Measurements from ENCODE around the gene PTPRN2. TPM values are rescaled to one million over a fixed set of nuclear protein-coding genes. Genes with fewer than 3 reads are reported as not detected.

Gene PTPRN2
- total and polyA plus RNA-seq, 4 donors: 18.1 to 69.9 (median 50.4) TPM

DNA sequence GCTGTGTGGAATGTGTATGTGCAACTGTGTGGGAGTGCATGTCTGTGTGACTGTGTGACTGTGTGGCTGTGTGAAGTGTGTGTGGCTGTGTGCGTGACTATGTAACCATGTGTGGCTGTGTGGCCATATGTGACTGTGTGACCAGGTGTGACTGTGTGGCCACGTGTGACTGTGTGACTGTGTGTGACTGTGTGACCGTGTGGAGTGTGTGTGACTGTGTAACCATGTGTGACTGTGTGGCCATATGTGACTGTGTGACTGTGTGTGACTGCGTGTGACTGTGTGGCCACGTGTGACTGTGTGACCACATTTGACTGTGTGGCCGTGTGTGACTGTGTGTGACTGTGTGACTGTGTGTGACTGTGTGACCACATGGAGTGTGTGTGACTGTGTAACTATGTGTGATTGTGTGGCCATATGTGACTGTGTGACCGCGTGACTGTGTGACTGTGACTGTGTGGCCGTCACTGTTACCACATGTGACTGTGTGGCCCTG is 747.9 kb downstream of the PTPRN2 start:
- no peak overlapping the region for H3K4me3 ChIP-seq (ENCODE audit: low read depth, low read length)
- DNase-seq (ENCODE audit: low read depth in 4 of 6, low spot score in 6 of 6): no peak
- H3K27ac ChIP-seq (ENCODE audit: low read depth, low read length): no peak overlapping the region
- no peaks in the 10 kb centered on the region for H3K27me3 ChIP-seq (ENCODE audit: control insufficient read depth, insufficient read depth, low read length)
- 97% methylated on average over 9 of the region's 9 CpGs for WGBS (ENCODE audit: insufficient coverage)
- no peaks in the 10 kb centered on the region for H3K9me3 ChIP-seq (ENCODE audit: control insufficient read depth, insufficient read depth, low read length)
- H3K36me3 ChIP-seq (ENCODE audit: control insufficient read depth, insufficient read depth, low read length): peaks cover 8% of the 10 kb centered on the region
- H3K4me1 ChIP-seq (ENCODE audit: control insufficient read depth, insufficient read depth, low read length): peaks cover 25% of the 10 kb centered on the region

DNA sequence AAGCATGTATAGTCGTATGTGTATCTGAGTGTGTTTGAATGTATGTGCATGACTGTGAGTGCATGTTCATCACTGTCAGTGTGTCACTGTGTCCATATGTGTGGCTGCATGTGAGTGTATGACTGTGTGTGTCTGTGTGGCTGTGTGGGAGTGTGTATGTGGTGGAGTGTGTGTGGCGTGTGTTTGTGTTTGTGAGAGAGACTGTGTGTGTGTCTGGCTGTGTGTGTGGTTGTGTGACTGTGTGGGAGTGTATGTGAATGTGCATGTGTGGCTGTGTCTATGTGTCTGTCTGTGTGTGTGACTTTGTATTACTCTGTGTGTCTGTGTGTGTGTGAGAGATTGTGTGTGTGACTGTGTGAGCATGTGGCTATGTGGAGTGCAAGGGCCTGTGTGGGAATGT is 748.4 kb downstream of the PTPRN2 start:
- Histone ChIP-seq H3K27ac (ENCODE audit: low read depth, low read length) (no peak overlapping the region), H3K4me3 (ENCODE audit: low read depth, low read length) (no peak overlapping the region), H3K9me3 (ENCODE audit: control insufficient read depth, insufficient read depth, low read length) (no peaks in the 10 kb centered on the region), H3K4me1 (ENCODE audit: control insufficient read depth, insufficient read depth, low read length) (peaks cover 29% of the 10 kb centered on the region), H3K36me3 (ENCODE audit: control insufficient read depth, insufficient read depth, low read length) (peaks cover 11% of the 10 kb centered on the region), H3K27me3 (ENCODE audit: control insufficient read depth, insufficient read depth, low read length) (no peaks in the 10 kb centered on the region)
- 90% methylated on average over 2 of the region's 2 CpGs for WGBS (ENCODE audit: insufficient coverage)
- DNase-seq (ENCODE audit: low read depth in 4 of 6, low spot score in 6 of 6): no peak

DNA sequence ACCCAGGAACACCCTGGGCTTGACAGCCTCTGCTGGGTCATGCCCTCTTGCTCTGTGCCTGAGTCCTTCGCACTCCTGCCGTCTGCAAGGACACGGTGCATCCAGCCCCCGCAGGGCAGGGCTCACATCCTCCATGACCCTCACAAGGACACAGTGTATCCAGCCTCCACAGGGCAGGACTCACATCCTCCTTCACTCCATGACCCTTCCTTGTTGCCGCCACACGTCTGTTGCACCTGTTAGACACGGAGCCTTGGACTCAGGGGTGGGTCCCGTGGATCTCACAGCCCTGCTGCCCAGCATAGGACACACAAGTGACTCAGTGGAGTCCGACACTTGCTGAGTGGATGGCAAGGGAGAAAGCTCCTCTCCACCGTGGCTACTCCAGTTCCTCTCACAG is 750.1 kb downstream of the PTPRN2 start:
- Histone ChIP-seq H3K4me3 (ENCODE audit: low read depth, low read length) (no peak overlapping the region), H3K9me3 (ENCODE audit: control insufficient read depth, insufficient read depth, low read length) (no peaks in the 10 kb centered on the region), H3K4me1 (ENCODE audit: control insufficient read depth, insufficient read depth, low read length) (peaks cover 28% of the 10 kb centered on the region), H3K27ac (ENCODE audit: low read depth, low read length) (no peak overlapping the region), H3K36me3 (ENCODE audit: control insufficient read depth, insufficient read depth, low read length) (peaks cover 9% of the 10 kb centered on the region), H3K27me3 (ENCODE audit: control insufficient read depth, insufficient read depth, low read length) (no peaks in the 10 kb centered on the region)
- no peak for DNase-seq (ENCODE audit: low read depth in 4 of 6, low spot score in 6 of 6)
- 91% methylated on average over 7 of the region's 10 CpGs for WGBS (ENCODE audit: insufficient coverage)

DNA sequence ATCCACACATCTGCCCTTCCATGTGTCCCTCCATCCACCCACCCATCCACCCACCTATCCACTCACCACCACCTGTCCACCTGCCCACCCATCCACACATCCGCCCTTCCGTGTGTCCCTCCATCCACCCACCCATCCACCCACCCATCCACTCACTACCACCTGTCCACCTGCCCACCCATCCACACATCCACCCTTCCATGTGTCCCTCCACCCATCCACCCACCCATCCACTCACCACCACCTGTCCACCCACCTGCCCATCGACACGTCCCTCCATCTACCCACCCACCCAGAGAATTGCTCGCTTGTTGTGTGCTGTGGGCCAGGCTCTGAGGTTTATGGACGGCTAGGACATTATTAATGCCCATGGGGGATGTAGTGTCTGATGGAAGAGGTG is 750.6 kb downstream of the PTPRN2 start:
- 79% methylated on average over 3 of the region's 6 CpGs for WGBS (ENCODE audit: insufficient coverage)

DNA sequence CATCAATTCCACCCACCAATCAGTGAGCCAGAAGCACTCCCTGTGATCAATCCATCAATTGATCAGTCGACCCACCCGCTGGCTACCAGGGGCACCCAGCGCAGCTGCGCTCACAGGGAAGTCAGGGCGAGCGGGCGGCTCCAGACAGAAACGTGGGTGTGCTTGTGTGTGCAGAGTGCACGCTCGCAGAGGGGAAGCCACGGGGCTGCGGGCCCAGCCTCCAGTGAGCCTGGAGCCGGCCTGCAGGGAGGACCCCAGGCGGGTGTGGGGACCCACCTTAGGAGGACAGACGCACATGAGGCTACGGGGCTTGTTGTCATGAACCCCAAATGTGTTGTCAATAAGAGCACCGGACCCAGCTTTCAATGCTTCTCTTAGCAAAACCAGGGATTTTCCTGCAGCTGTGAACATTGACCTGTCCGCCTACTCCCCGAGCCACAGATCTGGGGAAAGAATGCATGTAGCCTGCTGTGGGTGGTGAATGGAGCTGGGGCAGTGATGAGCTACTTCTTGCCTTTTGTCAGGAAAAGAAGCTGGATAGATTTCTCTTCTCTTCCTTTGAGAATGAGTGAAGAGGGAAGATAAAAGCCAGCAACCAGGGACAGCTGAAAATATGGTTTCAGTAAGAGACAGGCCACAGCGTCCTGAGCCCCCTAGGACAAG is 753.0 kb downstream of the PTPRN2 start:
- Histone ChIP-seq H3K4me3 (ENCODE audit: low read depth, low read length) (no peak overlapping the region), H3K9me3 (ENCODE audit: control insufficient read depth, insufficient read depth, low read length) (no peaks in the 10 kb centered on the region), H3K27ac (ENCODE audit: low read depth, low read length) (no peak overlapping the region), H3K4me1 (ENCODE audit: control insufficient read depth, insufficient read depth, low read length) (peaks cover 12% of the 10 kb centered on the region), H3K36me3 (ENCODE audit: control insufficient read depth, insufficient read depth, low read length) (peaks cover 5% of the 10 kb centered on the region), H3K27me3 (ENCODE audit: control insufficient read depth, insufficient read depth, low read length) (no peaks in the 10 kb centered on the region)
- no peak for DNase-seq (ENCODE audit: low read depth in 4 of 6, low spot score in 6 of 6)
- 80% methylated on average over 19 of the region's 20 CpGs for WGBS (ENCODE audit: insufficient coverage)

More for the DNA sequence above, 750.6 kb downstream of the PTPRN2 start:
- no peaks in the 10 kb centered on the region for H3K9me3 ChIP-seq (ENCODE audit: control insufficient read depth, insufficient read depth, low read length)
- H3K36me3 ChIP-seq (ENCODE audit: control insufficient read depth, insufficient read depth, low read length): peaks cover 9% of the 10 kb centered on the region
- no peak for DNase-seq (ENCODE audit: low read depth in 4 of 6, low spot score in 6 of 6)
- no peaks in the 10 kb centered on the region for H3K27me3 ChIP-seq (ENCODE audit: control insufficient read depth, insufficient read depth, low read length)
- no peak overlapping the region for H3K4me3 ChIP-seq (ENCODE audit: low read depth, low read length)
- peaks cover 25% of the 10 kb centered on the region for H3K4me1 ChIP-seq (ENCODE audit: control insufficient read depth, insufficient read depth, low read length)
- H3K27ac ChIP-seq (ENCODE audit: low read depth, low read length): no peak overlapping the region

DNA sequence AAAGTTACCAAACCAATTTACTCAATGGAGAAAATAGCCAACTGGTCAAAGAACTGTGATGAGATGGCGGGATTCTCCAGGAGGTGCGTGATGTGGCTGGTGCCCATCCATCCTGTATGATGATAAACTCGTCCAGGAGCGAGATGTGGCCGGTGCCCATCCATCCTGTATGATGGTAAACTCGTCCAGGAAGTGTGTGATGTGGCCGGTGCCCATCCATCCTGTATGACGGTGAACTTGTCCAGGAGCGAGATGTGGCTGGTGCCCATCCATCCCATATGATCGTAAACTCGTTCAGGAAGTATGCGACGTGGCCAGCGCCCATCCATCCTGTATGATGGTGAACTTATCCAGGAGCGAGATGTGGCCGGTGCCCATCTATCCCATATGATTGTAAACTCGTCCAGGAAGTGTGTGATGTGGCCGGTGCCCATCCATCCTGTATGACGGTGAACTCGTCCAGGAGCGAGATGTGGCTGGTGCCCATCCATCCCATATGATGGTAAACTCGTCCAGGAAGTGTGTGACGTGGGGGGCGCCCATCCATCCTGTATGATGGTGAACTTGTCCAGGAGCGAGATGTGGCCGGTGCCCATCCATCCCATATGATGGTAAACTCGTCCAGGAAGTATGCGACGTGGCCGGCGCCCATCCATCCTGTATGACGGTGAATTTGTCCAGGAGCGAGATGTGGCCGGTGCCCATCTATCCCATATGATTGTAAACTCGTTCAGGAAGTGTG is 754.6 kb downstream of the PTPRN2 start:
- DNase-seq (ENCODE audit: low read depth in 4 of 6, low spot score in 6 of 6): no peak
- no peaks in the 10 kb centered on the region for H3K9me3 ChIP-seq (ENCODE audit: control insufficient read depth, insufficient read depth, low read length)
- WGBS (ENCODE audit: insufficient coverage): 94% methylated on average over 35 of the region's 35 CpGs
- H3K4me3 ChIP-seq (ENCODE audit: low read depth, low read length): no peak overlapping the region
- no peak overlapping the region for H3K27ac ChIP-seq (ENCODE audit: low read depth, low read length)
- H3K27me3 ChIP-seq (ENCODE audit: control insufficient read depth, insufficient read depth, low read length): no peaks in the 10 kb centered on the region
- H3K36me3 ChIP-seq (ENCODE audit: control insufficient read depth, insufficient read depth, low read length): peaks cover 5% of the 10 kb centered on the region
- H3K4me1 ChIP-seq (ENCODE audit: control insufficient read depth, insufficient read depth, low read length): peaks cover 12% of the 10 kb centered on the region

DNA sequence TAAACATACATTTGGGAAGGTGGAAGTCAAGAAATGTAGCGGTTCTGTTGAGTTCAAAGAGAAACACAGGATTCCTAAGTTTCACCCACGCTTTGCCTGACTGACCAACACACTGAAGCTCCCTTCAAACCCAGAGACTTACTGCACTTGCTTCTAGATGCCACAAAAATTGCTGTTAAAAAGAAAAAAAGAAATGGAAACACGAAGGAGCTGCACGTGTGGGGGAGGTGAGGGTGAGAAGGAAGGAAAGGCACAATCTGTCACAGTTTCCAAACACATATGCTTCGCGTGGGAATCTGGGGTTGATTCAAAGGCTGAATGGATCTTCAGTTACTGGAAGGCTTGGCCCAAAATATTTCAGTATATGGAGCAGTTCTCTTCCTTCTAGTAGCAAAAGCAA is 755.2 kb downstream of the PTPRN2 start:
- peak in 1 of 6 donors; percentile 87 for DNase-seq (ENCODE audit: low read depth in 4 of 6, low spot score in 6 of 6)
- H3K4me1 ChIP-seq (ENCODE audit: control insufficient read depth, insufficient read depth, low read length): peaks cover 12% of the 10 kb centered on the region
- H3K36me3 ChIP-seq (ENCODE audit: control insufficient read depth, insufficient read depth, low read length): peaks cover 6% of the 10 kb centered on the region
- H3K9me3 ChIP-seq (ENCODE audit: control insufficient read depth, insufficient read depth, low read length): no peaks in the 10 kb centered on the region
- 60% methylated on average over 2 of the region's 6 CpGs for WGBS (ENCODE audit: insufficient coverage)
- H3K27ac ChIP-seq (ENCODE audit: low read depth, low read length): no peak overlapping the region
- no peaks in the 10 kb centered on the region for H3K27me3 ChIP-seq (ENCODE audit: control insufficient read depth, insufficient read depth, low read length)
- H3K4me3 ChIP-seq (ENCODE audit: low read depth, low read length): no peak overlapping the region

DNA sequence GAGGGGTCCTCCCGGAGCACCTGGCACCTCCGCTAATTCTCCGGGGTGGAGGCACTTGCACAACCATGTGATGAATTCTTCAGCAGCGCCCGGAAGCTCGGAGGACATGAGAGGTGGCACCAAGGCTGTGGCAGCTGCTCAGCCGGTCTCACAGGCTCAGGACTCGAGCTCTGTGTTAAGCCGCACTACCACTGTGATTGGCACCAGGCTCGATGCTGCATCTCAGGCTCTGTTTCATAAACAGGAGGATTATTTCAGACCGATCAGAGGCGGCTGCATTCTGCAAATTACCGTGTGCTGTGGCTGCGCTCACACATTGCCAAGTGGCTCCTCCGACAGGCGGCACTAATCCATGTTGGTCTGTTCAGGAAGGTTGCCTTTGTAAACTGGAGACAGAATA is 755.6 kb downstream of the PTPRN2 start:
- Histone ChIP-seq H3K27me3 (ENCODE audit: control insufficient read depth, insufficient read depth, low read length) (no peaks in the 10 kb centered on the region), H3K27ac (ENCODE audit: low read depth, low read length) (no peak overlapping the region), H3K36me3 (ENCODE audit: control insufficient read depth, insufficient read depth, low read length) (peaks cover 6% of the 10 kb centered on the region), H3K4me1 (ENCODE audit: control insufficient read depth, insufficient read depth, low read length) (peaks cover 12% of the 10 kb centered on the region), H3K4me3 (ENCODE audit: low read depth, low read length) (no peak overlapping the region), H3K9me3 (ENCODE audit: control insufficient read depth, insufficient read depth, low read length) (no peaks in the 10 kb centered on the region)
- 74% methylated on average over 16 of the region's 16 CpGs for WGBS (ENCODE audit: insufficient coverage)
- DNase-seq (ENCODE audit: low read depth in 4 of 6, low spot score in 6 of 6): peak in 2 of 6 donors; percentile 52 to 55

DNA sequence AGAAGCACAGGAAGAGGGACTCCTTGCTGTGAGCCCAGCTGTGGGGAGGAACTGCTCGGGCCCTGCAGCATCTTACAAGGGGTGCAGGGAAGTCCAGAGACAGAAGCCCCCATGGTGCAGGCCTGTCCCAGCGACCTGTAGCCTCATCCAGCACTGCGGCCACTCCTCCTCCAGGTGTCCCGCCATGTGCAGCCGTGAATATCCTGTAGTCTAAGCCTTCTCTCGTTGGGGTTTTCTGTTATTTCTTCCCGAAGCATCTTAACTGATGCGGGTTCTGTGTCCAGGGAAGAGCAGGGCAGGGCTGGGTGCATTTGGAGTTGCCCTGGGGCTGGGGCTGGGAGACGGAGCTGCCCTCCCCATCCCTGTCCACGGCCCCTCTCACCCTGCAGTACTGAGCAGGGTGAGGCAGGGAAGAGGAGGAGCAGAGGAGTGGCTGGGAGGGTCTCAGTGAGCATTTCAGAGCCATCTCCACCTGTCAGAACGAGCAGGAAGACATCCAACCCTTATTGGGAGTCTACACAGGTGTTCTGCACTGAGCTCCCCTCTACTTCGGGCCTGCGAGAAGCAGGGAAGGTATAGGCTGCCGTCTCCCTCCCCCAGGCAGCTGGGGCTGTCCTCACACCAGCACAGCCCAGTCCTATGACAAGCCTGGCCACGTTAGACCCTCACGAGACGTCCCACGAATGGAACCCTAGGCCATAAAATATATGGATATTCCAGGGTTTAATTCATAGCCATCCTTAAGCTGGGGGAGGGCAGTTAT is 756.3 kb downstream of the PTPRN2 start:
- Histone ChIP-seq H3K4me3 (ENCODE audit: low read depth, low read length) (no peak overlapping the region), H3K4me1 (ENCODE audit: control insufficient read depth, insufficient read depth, low read length) (peaks cover 12% of the 10 kb centered on the region), H3K36me3 (ENCODE audit: control insufficient read depth, insufficient read depth, low read length) (peaks cover 6% of the 10 kb centered on the region), H3K9me3 (ENCODE audit: control insufficient read depth, insufficient read depth, low read length) (no peaks in the 10 kb centered on the region), H3K27ac (ENCODE audit: low read depth, low read length) (no peak overlapping the region), H3K27me3 (ENCODE audit: control insufficient read depth, insufficient read depth, low read length) (no peaks in the 10 kb centered on the region)
- DNase-seq (ENCODE audit: low read depth in 4 of 6, low spot score in 6 of 6): no peak
- 90% methylated on average over 17 of the region's 18 CpGs for WGBS (ENCODE audit: insufficient coverage)
